ENCODE measurements around the gene BCAR1. TPM values are rescaled to one million over a fixed set of nuclear protein-coding genes. Genes with fewer than 3 reads are reported as not detected.

Gene BCAR1
- total and polyA plus RNA-seq, 2 of the 13 experiments (the other 11 are each of a cell fraction or from before 2014, with no cell fraction given), result 48.1 to 51.7 TPM

GRCh38 chr16:75265911-75266701, 14.7 kb upstream of the BCAR1 start (continued):
- TF ChIP-seq PRDM10 (CRISPR knock-in tag; IDR thresholded peaks at IDR 0.05; ENCODE audit: low read depth) (no peak), SETDB1 (CRISPR knock-in tag; IDR thresholded peaks at IDR 0.05; ENCODE audit: borderline replicate concordance) (no peak), KDM5B (CRISPR knock-in tag; IDR thresholded peaks at IDR 0.05; ENCODE audit: borderline replicate concordance) (peak; percentile 84), REL (CRISPR knock-in tag; conservative IDR thresholded peaks at IDR 0.05) (peak; percentile 66; the same call in 1 of the 2 replicates), ZNF616 (CRISPR knock-in tag; IDR thresholded peaks at IDR 0.05; ENCODE audit: low read depth) (no peak), ZMYM2 (CRISPR knock-in tag; IDR thresholded peaks at IDR 0.05) (no peak), ZNF580 (CRISPR knock-in tag; IDR thresholded peaks at IDR 0.05; ENCODE audit: borderline replicate concordance, low read depth) (peak; percentile 69), RFXAP (CRISPR knock-in tag; IDR thresholded peaks at IDR 0.05; ENCODE audit: borderline replicate concordance) (peak; percentile 75; the same call in 1 of the 2 replicates), GLMP (CRISPR knock-in tag; IDR thresholded peaks at IDR 0.05; ENCODE audit: borderline replicate concordance) (no peak), GMEB2 (CRISPR knock-in tag; IDR thresholded peaks at IDR 0.05; ENCODE audit: low read depth) (no peak), AFF4 (CRISPR knock-in tag; IDR thresholded peaks at IDR 0.05) (no peak), TRIM24 (CRISPR knock-in tag; IDR thresholded peaks at IDR 0.05) (no peak), TOPORS (CRISPR knock-in tag; IDR thresholded peaks at IDR 0.05) (peak; percentile 84; the same call in 1 of the 2 replicates), BCL6 (CRISPR knock-in tag; IDR thresholded peaks at IDR 0.05) (peak; percentile 40)

All from HepG2 (cell line).